Measurements from ENCODE around the gene SLC38A11.

DNA sequence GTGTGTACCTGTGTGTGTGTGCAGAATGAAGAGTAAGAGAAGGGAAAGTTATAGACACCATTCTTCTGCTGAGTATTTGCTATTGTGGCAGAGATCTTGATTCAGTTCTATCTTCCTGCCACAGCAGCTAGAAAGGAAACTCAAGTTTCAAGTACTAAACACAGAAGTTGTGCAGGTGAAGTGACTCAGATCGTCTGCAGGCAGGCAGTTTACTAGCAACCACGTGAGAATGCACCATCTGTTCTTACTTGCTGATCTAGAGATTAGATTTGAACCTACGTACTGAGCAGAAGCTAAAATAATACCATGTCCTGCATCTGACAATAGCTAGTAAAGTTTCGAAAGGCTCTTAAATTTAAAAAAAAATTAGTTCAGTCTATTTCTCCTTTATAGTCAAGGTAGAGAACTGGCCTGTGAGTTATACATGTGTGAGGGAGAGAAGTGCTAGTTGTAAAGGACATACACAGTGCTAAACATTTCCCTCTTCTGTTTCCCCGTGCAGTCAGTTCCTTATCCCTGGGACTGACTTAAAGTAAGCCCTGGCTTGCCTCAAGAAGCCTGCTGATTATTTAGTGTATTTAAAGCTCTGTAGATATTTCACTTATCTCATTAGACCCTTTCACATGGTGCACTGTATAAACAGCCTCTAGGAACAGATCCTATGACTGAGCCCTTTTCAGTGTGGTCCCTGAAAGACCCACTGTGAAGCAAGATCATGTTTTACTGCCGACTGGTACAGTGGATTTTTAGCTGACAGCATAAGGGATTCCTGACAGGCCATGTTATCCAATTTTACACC is 45.0 kb downstream of the SLC38A11 start:
- TF ChIP-seq, protein P1, sequence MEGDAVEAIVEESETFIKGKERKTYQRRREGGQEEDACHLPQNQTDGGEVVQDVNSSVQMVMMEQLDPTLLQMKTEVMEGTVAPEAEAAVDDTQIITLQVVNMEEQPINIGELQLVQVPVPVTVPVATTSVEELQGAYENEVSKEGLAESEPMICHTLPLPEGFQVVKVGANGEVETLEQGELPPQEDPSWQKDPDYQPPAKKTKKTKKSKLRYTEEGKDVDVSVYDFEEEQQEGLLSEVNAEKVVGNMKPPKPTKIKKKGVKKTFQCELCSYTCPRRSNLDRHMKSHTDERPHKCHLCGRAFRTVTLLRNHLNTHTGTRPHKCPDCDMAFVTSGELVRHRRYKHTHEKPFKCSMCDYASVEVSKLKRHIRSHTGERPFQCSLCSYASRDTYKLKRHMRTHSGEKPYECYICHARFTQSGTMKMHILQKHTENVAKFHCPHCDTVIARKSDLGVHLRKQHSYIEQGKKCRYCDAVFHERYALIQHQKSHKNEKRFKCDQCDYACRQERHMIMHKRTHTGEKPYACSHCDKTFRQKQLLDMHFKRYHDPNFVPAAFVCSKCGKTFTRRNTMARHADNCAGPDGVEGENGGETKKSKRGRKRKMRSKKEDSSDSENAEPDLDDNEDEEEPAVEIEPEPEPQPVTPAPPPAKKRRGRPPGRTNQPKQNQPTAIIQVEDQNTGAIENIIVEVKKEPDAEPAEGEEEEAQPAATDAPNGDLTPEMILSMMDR (IDR thresholded peaks at IDR 0.05): no peak
- no peak for TF ChIP-seq POLR2A (IDR thresholded peaks at IDR 0.05)

All from testis (tissue), 2 donors.